WTC11 (cell line): ENCODE results near the gene RNF150.
"Not testable (repeated sequence)": the region's sequence is repeated elsewhere in the genome, so short reads cannot be mapped to it uniquely, and the experiment has no call there.

ENCODE experiments used
- ESRRA ChIP-seq: sonication (generic); formaldehyde crosslinking; IDR thresholded peaks from 2 replicates; pipeline ENCODE4 v1.8.1; 2022; ENCODE audit warnings: mild to moderate bottlenecking, missing genetic modification reagents, borderline replicate concordance
- GABPB1 ChIP-seq: sonication (generic); formaldehyde crosslinking; IDR thresholded peaks from 2 replicates; pipeline ENCODE4 v1.8.1; 2023; ENCODE audit warnings: mild to moderate bottlenecking, missing genetic modification reagents
- MYBL2 ChIP-seq: sonication (generic); formaldehyde crosslinking; IDR thresholded peaks from 2 replicates; pipeline ENCODE4 v1.8.1; 2023; ENCODE audit warnings: mild to moderate bottlenecking, moderate library complexity, missing genetic modification reagents
- NR2C2 ChIP-seq: sonication (generic); formaldehyde crosslinking; IDR thresholded peaks from 2 replicates; pipeline ENCODE4 v1.8.0; 2022; ENCODE audit warnings: mild to moderate bottlenecking, missing genetic modification reagents
- TCF7 ChIP-seq: sonication (generic); formaldehyde crosslinking; IDR thresholded peaks from 2 replicates; pipeline ENCODE4 v1.8.0; 2022; ENCODE audit warnings: mild to moderate bottlenecking, low read depth, missing genetic modification reagents, moderate library complexity
- TF ChIP-seq, protein P1 (sequence below): fragments of 200-600 bp; IDR thresholded peaks from 2 replicates; pipeline ENCODE4 v1.8.0; 2022; ENCODE audit warnings: antibody characterized with exemption
- TF ChIP-seq, protein P2 (sequence below): sonication (generic); formaldehyde crosslinking; IDR thresholded peaks from 2 replicates; pipeline ENCODE4 v1.8.1; 2023; ENCODE audit warnings: mild to moderate bottlenecking, moderate library complexity, missing genetic modification reagents
- TF ChIP-seq, protein P3 (sequence below): fragments of 250-450 bp; sonication (Bioruptor Pico); IDR thresholded peaks from 2 replicates; pipeline ENCODE4 v1.9.0; 2021; ENCODE audit warnings: mild to moderate bottlenecking
- TF ChIP-seq, protein P4 (sequence below): sonication (generic); formaldehyde crosslinking; IDR thresholded peaks from 2 replicates; pipeline ENCODE4 v1.8.1; 2023; ENCODE audit warnings: mild to moderate bottlenecking, missing genetic modification reagents
- TF ChIP-seq, protein P5 (sequence below): sonication (generic); formaldehyde crosslinking; IDR thresholded peaks from 2 replicates; pipeline ENCODE4 v1.8.0; 2022; ENCODE audit warnings: mild to moderate bottlenecking, missing genetic modification reagents
- TF ChIP-seq, protein P6 (sequence below): sonication (generic); formaldehyde crosslinking; IDR thresholded peaks from 2 replicates; pipeline ENCODE4 v1.8.1; 2023; ENCODE audit warnings: mild to moderate bottlenecking, missing genetic modification reagents, moderate library complexity

DNA sequence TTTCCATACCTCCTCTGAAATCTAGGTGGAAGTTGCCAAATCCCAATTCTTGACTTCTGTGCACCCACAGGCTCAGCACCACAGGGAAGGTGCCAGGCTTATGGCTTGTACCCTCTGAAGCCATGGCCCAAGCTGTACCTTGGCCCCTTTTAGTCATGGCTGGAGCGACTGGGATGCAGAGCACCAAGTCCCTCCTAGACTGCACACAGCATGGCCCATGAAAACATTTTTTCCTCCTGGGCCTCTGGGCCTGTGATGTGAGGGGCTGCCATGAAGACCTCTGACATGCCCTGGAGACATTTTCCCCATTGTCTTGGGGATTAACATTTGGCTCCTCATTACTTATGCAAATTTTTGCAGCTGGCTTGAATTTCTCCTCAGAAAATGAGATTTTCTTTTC, 82.3 kb downstream of the RNF150 start:
- TF ChIP-seq, protein P1, sequence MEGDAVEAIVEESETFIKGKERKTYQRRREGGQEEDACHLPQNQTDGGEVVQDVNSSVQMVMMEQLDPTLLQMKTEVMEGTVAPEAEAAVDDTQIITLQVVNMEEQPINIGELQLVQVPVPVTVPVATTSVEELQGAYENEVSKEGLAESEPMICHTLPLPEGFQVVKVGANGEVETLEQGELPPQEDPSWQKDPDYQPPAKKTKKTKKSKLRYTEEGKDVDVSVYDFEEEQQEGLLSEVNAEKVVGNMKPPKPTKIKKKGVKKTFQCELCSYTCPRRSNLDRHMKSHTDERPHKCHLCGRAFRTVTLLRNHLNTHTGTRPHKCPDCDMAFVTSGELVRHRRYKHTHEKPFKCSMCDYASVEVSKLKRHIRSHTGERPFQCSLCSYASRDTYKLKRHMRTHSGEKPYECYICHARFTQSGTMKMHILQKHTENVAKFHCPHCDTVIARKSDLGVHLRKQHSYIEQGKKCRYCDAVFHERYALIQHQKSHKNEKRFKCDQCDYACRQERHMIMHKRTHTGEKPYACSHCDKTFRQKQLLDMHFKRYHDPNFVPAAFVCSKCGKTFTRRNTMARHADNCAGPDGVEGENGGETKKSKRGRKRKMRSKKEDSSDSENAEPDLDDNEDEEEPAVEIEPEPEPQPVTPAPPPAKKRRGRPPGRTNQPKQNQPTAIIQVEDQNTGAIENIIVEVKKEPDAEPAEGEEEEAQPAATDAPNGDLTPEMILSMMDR, result not testable (repeated sequence)
- TF ChIP-seq, protein P2, sequence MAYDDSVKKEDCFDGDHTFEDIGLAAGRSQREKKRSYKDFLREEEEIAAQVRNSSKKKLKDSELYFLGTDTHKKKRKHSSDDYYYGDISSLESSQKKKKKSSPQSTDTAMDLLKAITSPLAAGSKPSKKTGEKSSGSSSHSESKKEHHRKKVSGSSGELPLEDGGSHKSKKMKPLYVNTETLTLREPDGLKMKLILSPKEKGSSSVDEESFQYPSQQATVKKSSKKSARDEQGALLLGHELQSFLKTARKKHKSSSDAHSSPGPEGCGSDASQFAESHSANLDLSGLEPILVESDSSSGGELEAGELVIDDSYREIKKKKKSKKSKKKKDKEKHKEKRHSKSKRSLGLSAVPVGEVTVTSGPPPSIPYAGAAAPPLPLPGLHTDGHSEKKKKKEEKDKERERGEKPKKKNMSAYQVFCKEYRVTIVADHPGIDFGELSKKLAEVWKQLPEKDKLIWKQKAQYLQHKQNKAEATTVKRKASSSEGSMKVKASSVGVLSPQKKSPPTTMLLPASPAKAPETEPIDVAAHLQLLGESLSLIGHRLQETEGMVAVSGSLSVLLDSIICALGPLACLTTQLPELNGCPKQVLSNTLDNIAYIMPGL (CRISPR knock-in tag), result not testable (repeated sequence)
- TF ChIP-seq, protein P3, sequence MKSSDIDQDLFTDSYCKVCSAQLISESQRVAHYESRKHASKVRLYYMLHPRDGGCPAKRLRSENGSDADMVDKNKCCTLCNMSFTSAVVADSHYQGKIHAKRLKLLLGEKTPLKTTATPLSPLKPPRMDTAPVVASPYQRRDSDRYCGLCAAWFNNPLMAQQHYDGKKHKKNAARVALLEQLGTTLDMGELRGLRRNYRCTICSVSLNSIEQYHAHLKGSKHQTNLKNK (CRISPR knock-in tag), result not testable (repeated sequence)
- TF ChIP-seq TCF7 (CRISPR knock-in tag); MYBL2 (CRISPR knock-in tag); NR2C2 (CRISPR knock-in tag); ESRRA (CRISPR knock-in tag); GABPB1: not testable (repeated sequence)
- TF ChIP-seq, protein P4, sequence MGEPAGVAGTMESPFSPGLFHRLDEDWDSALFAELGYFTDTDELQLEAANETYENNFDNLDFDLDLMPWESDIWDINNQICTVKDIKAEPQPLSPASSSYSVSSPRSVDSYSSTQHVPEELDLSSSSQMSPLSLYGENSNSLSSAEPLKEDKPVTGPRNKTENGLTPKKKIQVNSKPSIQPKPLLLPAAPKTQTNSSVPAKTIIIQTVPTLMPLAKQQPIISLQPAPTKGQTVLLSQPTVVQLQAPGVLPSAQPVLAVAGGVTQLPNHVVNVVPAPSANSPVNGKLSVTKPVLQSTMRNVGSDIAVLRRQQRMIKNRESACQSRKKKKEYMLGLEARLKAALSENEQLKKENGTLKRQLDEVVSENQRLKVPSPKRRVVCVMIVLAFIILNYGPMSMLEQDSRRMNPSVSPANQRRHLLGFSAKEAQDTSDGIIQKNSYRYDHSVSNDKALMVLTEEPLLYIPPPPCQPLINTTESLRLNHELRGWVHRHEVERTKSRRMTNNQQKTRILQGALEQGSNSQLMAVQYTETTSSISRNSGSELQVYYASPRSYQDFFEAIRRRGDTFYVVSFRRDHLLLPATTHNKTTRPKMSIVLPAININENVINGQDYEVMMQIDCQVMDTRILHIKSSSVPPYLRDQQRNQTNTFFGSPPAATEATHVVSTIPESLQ (CRISPR knock-in tag), result not testable (repeated sequence)
- TF ChIP-seq, protein P5, sequence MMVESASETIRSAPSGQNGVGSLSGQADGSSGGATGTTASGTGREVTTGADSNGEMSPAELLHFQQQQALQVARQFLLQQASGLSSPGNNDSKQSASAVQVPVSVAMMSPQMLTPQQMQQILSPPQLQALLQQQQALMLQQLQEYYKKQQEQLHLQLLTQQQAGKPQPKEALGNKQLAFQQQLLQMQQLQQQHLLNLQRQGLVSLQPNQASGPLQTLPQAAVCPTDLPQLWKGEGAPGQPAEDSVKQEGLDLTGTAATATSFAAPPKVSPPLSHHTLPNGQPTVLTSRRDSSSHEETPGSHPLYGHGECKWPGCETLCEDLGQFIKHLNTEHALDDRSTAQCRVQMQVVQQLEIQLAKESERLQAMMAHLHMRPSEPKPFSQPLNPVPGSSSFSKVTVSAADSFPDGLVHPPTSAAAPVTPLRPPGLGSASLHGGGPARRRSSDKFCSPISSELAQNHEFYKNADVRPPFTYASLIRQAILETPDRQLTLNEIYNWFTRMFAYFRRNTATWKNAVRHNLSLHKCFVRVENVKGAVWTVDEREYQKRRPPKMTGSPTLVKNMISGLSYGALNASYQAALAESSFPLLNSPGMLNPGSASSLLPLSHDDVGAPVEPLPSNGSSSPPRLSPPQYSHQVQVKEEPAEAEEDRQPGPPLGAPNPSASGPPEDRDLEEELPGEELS, result not testable (repeated sequence)
- TF ChIP-seq, protein P6, sequence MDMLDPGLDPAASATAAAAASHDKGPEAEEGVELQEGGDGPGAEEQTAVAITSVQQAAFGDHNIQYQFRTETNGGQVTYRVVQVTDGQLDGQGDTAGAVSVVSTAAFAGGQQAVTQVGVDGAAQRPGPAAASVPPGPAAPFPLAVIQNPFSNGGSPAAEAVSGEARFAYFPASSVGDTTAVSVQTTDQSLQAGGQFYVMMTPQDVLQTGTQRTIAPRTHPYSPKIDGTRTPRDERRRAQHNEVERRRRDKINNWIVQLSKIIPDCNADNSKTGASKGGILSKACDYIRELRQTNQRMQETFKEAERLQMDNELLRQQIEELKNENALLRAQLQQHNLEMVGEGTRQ (CRISPR knock-in tag), result not testable (repeated sequence)
